ENCODE measurements around the gene CALML3. TPM values are rescaled to one million over a fixed set of nuclear protein-coding genes. Genes with fewer than 3 reads are reported as not detected.

Gene CALML3
- total RNA-seq, 1 donor from 2014 or later = not detected

DNA sequence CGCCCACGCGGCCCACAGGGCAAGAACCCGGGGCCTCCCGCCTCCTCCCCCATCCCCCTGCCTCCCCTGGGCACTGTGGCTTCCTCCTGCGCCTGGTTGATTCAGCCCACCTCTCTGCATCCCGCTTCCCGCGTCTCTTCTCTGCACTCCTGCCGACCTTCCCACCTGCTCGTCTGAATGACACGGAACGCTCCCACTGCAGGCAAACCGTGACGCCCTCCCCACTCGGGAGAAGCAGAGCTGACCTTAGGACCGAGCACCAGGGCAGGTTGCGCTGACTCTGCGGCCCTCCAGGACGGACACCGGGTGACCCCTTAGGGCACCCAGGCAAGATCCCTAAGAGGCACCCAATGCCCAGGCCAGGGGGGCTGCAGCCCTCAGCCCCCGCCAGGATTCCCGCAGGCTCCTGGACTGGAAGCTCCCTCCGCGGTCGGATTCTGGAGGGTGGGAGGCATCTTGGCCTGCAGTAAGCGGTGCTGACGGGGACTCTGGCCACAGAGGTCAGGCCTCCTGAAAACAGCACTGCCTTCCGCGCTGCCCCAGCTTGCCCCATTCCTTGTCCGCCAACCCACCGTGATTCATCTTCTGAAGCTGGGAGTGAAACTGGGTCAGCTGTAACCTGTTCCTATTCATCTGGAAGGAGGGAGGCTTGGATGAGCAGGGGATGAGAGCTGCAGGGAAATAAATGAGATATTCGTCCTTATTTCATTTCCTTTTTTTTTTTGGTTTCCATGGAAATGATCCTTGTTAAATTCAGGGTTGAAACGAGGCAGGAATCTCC lies 990 bp downstream of the CALML3 start:
- H3K9me3 Mint-ChIP-seq (ENCODE audit: unreplicated experiment) = no peaks in the 10 kb centered on the region
- DNase-seq (ENCODE audit: low read depth) = no peak
- Histone ChIP-seq H3K9ac (ENCODE audit: low read length) (no peak overlapping the region), H2AFZ (ENCODE audit: low read depth, low read length) (no peak overlapping the region), H3K4me2 (ENCODE audit: low read length) (no peak overlapping the region), H3K27ac (ENCODE audit: low read depth, low read length) (no peak overlapping the region), H3K4me1 (ENCODE audit: insufficient read depth, low read length) (no peaks in the 10 kb centered on the region), H3K4me3 (ENCODE audit: insufficient read depth, low read depth, low read length) (no peak overlapping the region), H3K79me2 (ENCODE audit: insufficient read depth, low read length) (no peaks in the 10 kb centered on the region), H3K27me3 (ENCODE audit: insufficient read depth, low read length) (no peaks in the 10 kb centered on the region), H3K9me3 (ENCODE audit: insufficient read depth, low read depth, low read length) (no peaks in the 10 kb centered on the region), H4K20me1 (ENCODE audit: insufficient read depth, low read length) (no peaks in the 10 kb centered on the region), H3K36me3 (ENCODE audit: insufficient read depth, low read length) (no peaks in the 10 kb centered on the region)
- no peak overlapping the region for H3K4me3 Mint-ChIP-seq (ENCODE audit: unreplicated experiment)
- FAIRE-seq = no peak
- no peak overlapping the region for H3K27ac Mint-ChIP-seq (ENCODE audit: unreplicated experiment)
- TF ChIP-seq, protein P1, sequence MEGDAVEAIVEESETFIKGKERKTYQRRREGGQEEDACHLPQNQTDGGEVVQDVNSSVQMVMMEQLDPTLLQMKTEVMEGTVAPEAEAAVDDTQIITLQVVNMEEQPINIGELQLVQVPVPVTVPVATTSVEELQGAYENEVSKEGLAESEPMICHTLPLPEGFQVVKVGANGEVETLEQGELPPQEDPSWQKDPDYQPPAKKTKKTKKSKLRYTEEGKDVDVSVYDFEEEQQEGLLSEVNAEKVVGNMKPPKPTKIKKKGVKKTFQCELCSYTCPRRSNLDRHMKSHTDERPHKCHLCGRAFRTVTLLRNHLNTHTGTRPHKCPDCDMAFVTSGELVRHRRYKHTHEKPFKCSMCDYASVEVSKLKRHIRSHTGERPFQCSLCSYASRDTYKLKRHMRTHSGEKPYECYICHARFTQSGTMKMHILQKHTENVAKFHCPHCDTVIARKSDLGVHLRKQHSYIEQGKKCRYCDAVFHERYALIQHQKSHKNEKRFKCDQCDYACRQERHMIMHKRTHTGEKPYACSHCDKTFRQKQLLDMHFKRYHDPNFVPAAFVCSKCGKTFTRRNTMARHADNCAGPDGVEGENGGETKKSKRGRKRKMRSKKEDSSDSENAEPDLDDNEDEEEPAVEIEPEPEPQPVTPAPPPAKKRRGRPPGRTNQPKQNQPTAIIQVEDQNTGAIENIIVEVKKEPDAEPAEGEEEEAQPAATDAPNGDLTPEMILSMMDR (IDR thresholded peaks at IDR 0.05; ENCODE audit: insufficient read depth, low read depth, low read length) = no peak
- no peak for TF ChIP-seq EZH2 (IDR thresholded peaks at IDR 0.05; ENCODE audit: insufficient read depth, low read length)
- peaks cover 5% of the 10 kb centered on the region for H3K36me3 Mint-ChIP-seq (ENCODE audit: low read depth, unreplicated experiment)
- H3K27me3 Mint-ChIP-seq (ENCODE audit: low read depth, unreplicated experiment) = peaks cover 48% of the 10 kb centered on the region
- H3K4me1 Mint-ChIP-seq (ENCODE audit: low read depth, unreplicated experiment) = peaks cover 1% of the 10 kb centered on the region

DNA sequence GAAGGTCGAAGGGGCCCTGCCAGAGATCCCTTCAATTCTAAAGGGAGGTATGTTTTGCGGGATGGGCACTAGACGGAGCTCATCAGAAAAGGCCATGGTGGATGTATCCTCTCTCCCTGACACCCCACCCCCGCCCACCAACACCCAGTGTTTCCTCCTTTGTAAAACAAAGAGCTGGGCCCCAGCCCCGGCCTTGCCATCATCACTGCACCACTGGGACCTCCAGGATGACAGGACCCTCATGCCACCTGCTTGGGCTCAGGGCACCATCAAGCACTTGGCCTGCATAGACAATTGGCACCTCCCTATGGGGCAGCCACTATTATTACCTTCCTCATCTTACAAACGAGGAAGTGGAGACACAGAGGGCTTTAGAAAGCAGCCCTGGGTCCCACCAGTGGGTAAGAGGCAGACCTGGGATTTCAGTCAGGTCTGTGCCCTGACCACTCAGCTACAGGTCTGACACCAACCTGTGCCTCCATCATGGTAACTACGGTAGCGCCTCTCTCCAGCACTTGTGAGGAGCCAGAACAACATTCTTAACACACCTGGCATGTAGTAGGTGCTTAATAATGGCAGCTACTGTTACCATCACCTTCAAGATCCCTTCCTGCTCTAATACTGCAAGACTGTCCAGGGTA lies 2.0 kb downstream of the CALML3 start:
- FAIRE-seq (no peak), DNase-seq (ENCODE audit: low read depth) (no peak)
- Histone ChIP-seq H3K79me2 (ENCODE audit: insufficient read depth, low read length) (no peaks in the 10 kb centered on the region), H3K4me1 (ENCODE audit: insufficient read depth, low read length) (no peaks in the 10 kb centered on the region), H2AFZ (ENCODE audit: low read depth, low read length) (no peak overlapping the region), H3K27me3 (ENCODE audit: insufficient read depth, low read length) (no peaks in the 10 kb centered on the region), H3K4me3 (ENCODE audit: insufficient read depth, low read depth, low read length) (no peak overlapping the region), H3K27ac (ENCODE audit: low read depth, low read length) (no peak overlapping the region), H3K9me3 (ENCODE audit: insufficient read depth, low read depth, low read length) (no peaks in the 10 kb centered on the region), H4K20me1 (ENCODE audit: insufficient read depth, low read length) (no peaks in the 10 kb centered on the region), H3K9ac (ENCODE audit: low read length) (no peak overlapping the region), H3K4me2 (ENCODE audit: low read length) (no peak overlapping the region), H3K36me3 (ENCODE audit: insufficient read depth, low read length) (no peaks in the 10 kb centered on the region)
- Mint-ChIP-seq H3K27ac (ENCODE audit: unreplicated experiment) (no peak overlapping the region), H3K4me1 (ENCODE audit: low read depth, unreplicated experiment) (peaks cover 1% of the 10 kb centered on the region), H3K4me3 (ENCODE audit: unreplicated experiment) (no peak overlapping the region), H3K9me3 (ENCODE audit: unreplicated experiment) (peaks cover 3% of the 10 kb centered on the region), H3K36me3 (ENCODE audit: low read depth, unreplicated experiment) (peaks cover 9% of the 10 kb centered on the region), H3K27me3 (ENCODE audit: low read depth, unreplicated experiment) (peaks cover 51% of the 10 kb centered on the region)
- TF ChIP-seq, protein P1 (IDR thresholded peaks at IDR 0.05; ENCODE audit: insufficient read depth, low read depth, low read length) = no peak
- TF ChIP-seq EZH2 (IDR thresholded peaks at IDR 0.05; ENCODE audit: insufficient read depth, low read length) = no peak
